Liver (tissue), 9 donors: Measurements from ENCODE around the gene C10orf105. TPM values are rescaled to one million over a fixed set of nuclear protein-coding genes. Genes with fewer than 3 reads are reported as not detected.

Experiments used
- DNase-seq: peaks from one replicate; pipeline ENCODE4 v3.0.0-alpha.2; 2017; ENCODE audit warnings: low spot score
- H3K27ac ChIP-seq, 2 donors: one replicate each; pipeline ENCODE4 v1.7.0; 2013; ENCODE audit warnings: inconsistent platforms in 2 of 2, low read length in 2 of 2, control low read depth in 1 of 2, low read depth in 1 of 2, mild to moderate bottlenecking in 1 of 2
- H3K27me3 ChIP-seq, 4 donors: one replicate each; pipeline versions ENCODE4 v1.6.1 to v1.7.0; 2013; ENCODE audit warnings: low read length in 3 of 4, inconsistent platforms in 1 of 4, mild to moderate bottlenecking in 1 of 4, moderate library complexity in 1 of 4; ENCODE audit not compliant: control insufficient read depth in 4 of 4, insufficient read depth in 4 of 4
- H3K36me3 ChIP-seq, 4 donors: one replicate each; pipeline versions ENCODE4 v1.6.1 to v1.7.0; 2013; ENCODE audit warnings: low read length in 3 of 4, mild to moderate bottlenecking in 3 of 4, low read depth in 1 of 4, moderate library complexity in 1 of 4; ENCODE audit not compliant: control insufficient read depth in 4 of 4, insufficient read depth in 3 of 4
- H3K4me1 ChIP-seq, 4 donors: one replicate each; pipeline versions ENCODE4 v1.6.1 to v1.7.0; 2013; ENCODE audit warnings: low read length in 3 of 4, mild to moderate bottlenecking in 3 of 4, moderate library complexity in 1 of 4; ENCODE audit not compliant: control insufficient read depth in 4 of 4, insufficient read depth in 4 of 4
- H3K4me3 ChIP-seq, 3 donors: one replicate each; pipeline versions ENCODE4 v1.6.1 to v1.7.0; 2013; ENCODE audit warnings: low read length in 3 of 3, control low read depth in 1 of 3, low read depth in 1 of 3, mild to moderate bottlenecking in 1 of 3
- H3K9ac ChIP-seq, 2 donors: one replicate each; pipeline ENCODE4 v1.7.0; 2013; ENCODE audit warnings: low read length in 2 of 2, mild to moderate bottlenecking in 2 of 2, moderate library complexity in 2 of 2, control low read depth in 1 of 2, low read depth in 1 of 2
- H3K9me3 ChIP-seq, 4 donors: one replicate each; pipeline versions ENCODE4 v1.6.1 to v1.7.0; 2013; ENCODE audit warnings: low read length in 3 of 4; ENCODE audit not compliant: control insufficient read depth in 4 of 4
- FOXA2 ChIP-seq: IDR thresholded peaks from 2 replicates; pipeline ENCODE4 v1.6.1; 2016; ENCODE audit warnings: antibody characterized with exemption
- HNF4A ChIP-seq, 2 donors: conservative IDR thresholded peaks; 2 replicates each; pipeline ENCODE4 v1.6.1; 2016; ENCODE audit warnings: antibody characterized with exemption in 2 of 2, mild to moderate bottlenecking in 2 of 2
- JUND ChIP-seq, 2 donors: IDR thresholded peaks; 2 replicates each; pipeline ENCODE4 v1.6.1; 2016; ENCODE audit warnings: antibody characterized with exemption in 2 of 2
- MAX ChIP-seq: IDR thresholded peaks from 2 replicates; pipeline ENCODE4 v1.6.1; 2016; ENCODE audit warnings: antibody characterized with exemption
- NR2F2 ChIP-seq: IDR thresholded peaks from 2 replicates; pipeline ENCODE4 v1.6.1; 2016; ENCODE audit warnings: antibody characterized with exemption
- RAD21 ChIP-seq, 2 donors: IDR thresholded peaks; 2 replicates each; pipeline ENCODE4 v1.6.1; 2016; ENCODE audit warnings: antibody characterized with exemption in 2 of 2, mild to moderate bottlenecking in 2 of 2
- RXRA ChIP-seq, 2 donors: IDR thresholded peaks; 2 replicates each; pipeline ENCODE4 v1.6.1; 2017 to 2018; ENCODE audit warnings: antibody characterized with exemption in 2 of 2, mild to moderate bottlenecking in 1 of 2
- TAF1 ChIP-seq: conservative IDR thresholded peaks from 2 replicates; pipeline ENCODE4 v1.6.1; 2016; ENCODE audit warnings: antibody characterized with exemption, mild to moderate bottlenecking
- YY1 ChIP-seq: IDR thresholded peaks from 2 replicates; pipeline ENCODE4 v1.6.1; 2016; ENCODE audit warnings: antibody characterized with exemption, mild to moderate bottlenecking
- ZBTB33 ChIP-seq: IDR thresholded peaks from 2 replicates; pipeline ENCODE4 v1.6.1; 2016; ENCODE audit warnings: antibody characterized with exemption
- WGBS: extraction: QIAGEN DNeasy Blood & Tissue Kit; methylation state at CpG from one replicate; pipeline ENCODE4 v1.1.7; 2013; 5-methylcytosine and 5-hydroxymethylcytosine counted together
- polyA plus RNA-seq, 2 donors: library from polyadenylated mRNA; stranded (reverse) in 1 of 2; unstranded in 1 of 2; fragments of 200-250 nt in 1 of 2; fragments of >200 nt in 1 of 2; fragmentation: Nextera tagmentation in 1 of 2; extraction: Ambion mirVana in 1 of 2; gene quantifications; one replicate each; pipeline versions ENCODE4 v1.2.1 to v1.2.3, GENCODE V29; 2013 to 2015
- total RNA-seq, 2 donors: library from RNA; depleted of rRNA; stranded (reverse); fragments of >200 nt; gene quantifications; one replicate each; pipeline ENCODE4 v1.2.3, GENCODE V29; 2014
- TF ChIP-seq, protein P1 (sequence below): IDR thresholded peaks from 2 replicates; pipeline ENCODE4 v1.6.1; 2016; ENCODE audit warnings: antibody characterized with exemption
- donor health status: healthy.
- donor health status: healthy.
- donor health status: healthy.
- donor health status: healthy.
- donor health status: healthy.

C10orf105 gene
- total and polyA plus RNA-seq, 4 donors: under 0.01 to 0.07 TPM; not detected in 2

DNA sequence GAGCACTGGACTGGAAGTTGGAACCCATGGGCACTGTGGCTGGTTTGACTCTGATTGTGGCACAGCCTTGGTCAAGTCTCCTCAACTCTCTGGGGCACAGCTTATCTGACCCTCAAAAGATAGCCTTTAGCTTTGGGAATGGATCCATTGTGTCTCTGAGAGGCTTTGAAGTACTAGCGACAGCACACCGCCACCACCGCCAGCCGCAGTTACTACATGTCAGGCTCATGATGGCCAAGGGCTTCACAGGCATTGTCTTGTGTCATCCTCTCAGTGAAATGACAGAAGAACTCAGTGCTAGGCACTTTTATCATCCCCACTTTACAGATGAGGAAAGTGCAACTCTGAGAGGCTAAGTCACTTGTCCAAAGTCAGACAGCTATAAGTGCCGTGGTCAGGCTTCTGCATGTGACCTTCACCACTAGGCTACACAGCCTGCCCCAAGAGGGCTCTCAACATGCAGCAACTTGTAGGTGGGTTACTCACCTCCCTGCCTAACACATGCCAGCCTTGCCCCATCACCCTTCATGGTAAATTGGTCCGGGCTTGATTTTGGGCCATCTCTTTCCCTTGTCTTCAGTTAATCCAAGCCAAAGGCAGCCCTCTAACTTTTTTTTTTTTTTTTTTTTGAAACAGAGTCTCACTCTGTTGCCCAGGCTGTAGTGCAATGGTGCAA is 44.1 kb downstream of the C10orf105 start:
- H3K36me3 ChIP-seq: peaks cover 0 to 6% (median 0%) of the 10 kb centered on the region in 4 donors
- no peaks in the 10 kb centered on the region for H3K9me3 ChIP-seq
- no peak overlapping the region for H3K9ac ChIP-seq
- no peak for TF ChIP-seq JUND (IDR thresholded peaks at IDR 0.05)
- TF ChIP-seq FOXA2: no peak
- TF ChIP-seq MAX: no peak
- no peak for TF ChIP-seq ZBTB33
- TF ChIP-seq YY1: no peak
- no peak for TF ChIP-seq TAF1
- TF ChIP-seq RXRA (IDR thresholded peaks at IDR 0.05): no peak
- TF ChIP-seq, protein P1, sequence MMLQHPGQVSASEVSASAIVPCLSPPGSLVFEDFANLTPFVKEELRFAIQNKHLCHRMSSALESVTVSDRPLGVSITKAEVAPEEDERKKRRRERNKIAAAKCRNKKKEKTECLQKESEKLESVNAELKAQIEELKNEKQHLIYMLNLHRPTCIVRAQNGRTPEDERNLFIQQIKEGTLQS: no peak
- no peak for TF ChIP-seq NR2F2
- TF ChIP-seq HNF4A (conservative IDR thresholded peaks at IDR 0.05): no peak
- no peak for TF ChIP-seq RAD21 (IDR thresholded peaks at IDR 0.05)
- H3K27me3 ChIP-seq: no peaks in the 10 kb centered on the region
- DNase-seq: no peak
- no peak overlapping the region for H3K27ac ChIP-seq
- H3K4me3 ChIP-seq: no peak overlapping the region
- H3K4me1 ChIP-seq: no peaks in the 10 kb centered on the region
- WGBS: 96% methylated on average over 6 of the region's 6 CpGs

- Histone ChIP-seq H3K9me3 (no peaks in the 10 kb centered on the region), H3K4me1 (no peaks in the 10 kb centered on the region), H3K9ac (no peak overlapping the region), H3K4me3 (no peak overlapping the region), H3K27ac (no peak overlapping the region), H3K36me3 (no peaks in the 10 kb centered on the region), H3K27me3 (no peaks in the 10 kb centered on the region)
- 84% methylated on average over 16 of the region's 16 CpGs for WGBS
- no peak for TF ChIP-seq FOXA2
- no peak for TF ChIP-seq ZBTB33
- DNase-seq: no peak
These were observed 47.3 kb downstream of the C10orf105 start for GRCh38 chr10:71671994-71672946.

DNA sequence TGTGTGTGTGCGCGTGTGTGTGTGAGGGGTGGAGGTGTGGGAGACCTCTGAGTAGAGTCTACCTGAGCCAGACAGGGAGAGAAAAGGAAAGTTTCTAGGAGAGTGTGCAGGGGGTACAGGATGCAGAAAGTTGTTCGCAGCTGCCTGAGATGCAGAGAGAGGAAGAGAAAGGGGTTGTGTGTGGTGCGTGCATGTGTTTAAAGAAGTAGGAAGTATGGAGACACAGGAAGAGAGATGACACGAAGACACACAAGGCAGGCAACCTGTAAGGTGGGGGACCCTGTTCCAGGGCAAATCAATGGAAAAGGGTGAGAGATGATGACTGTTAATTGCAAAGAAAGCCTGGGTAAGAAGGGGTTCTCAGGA is 52.2 kb downstream of the C10orf105 start:
- no peaks in the 10 kb centered on the region for H3K9me3 ChIP-seq
- H3K4me3 ChIP-seq: no peak overlapping the region
- no peak overlapping the region for H3K9ac ChIP-seq
- H3K36me3 ChIP-seq: no peaks in the 10 kb centered on the region
- no peak overlapping the region for H3K27ac ChIP-seq
- WGBS: 52% methylated on average over 5 of the region's 5 CpGs
- H3K4me1 ChIP-seq: no peaks in the 10 kb centered on the region
- no peak for TF ChIP-seq NR2F2
- DNase-seq: no peak
- no peaks in the 10 kb centered on the region for H3K27me3 ChIP-seq
